CD14-positive monocyte (primary cell): ENCODE results near the gene XBP1. TPM values are rescaled to one million over a fixed set of nuclear protein-coding genes. Genes with fewer than 3 reads are reported as not detected.
A peak's percentile ranks its signal among the peaks of the same experiment; 100 is the strongest.
"Not testable (repeated sequence)": the region's sequence is repeated elsewhere in the genome, so short reads cannot be mapped to it uniquely, and the experiment has no call there.

Experiments
- DNase-seq, 3 donors: peaks; one replicate each; pipeline ENCODE4 v3.0.0-alpha.2; 2011 to 2022
- H2AFZ ChIP-seq: 2 replicates; pipeline ENCODE4 v1.6.0; 2012; ENCODE audit warnings: mild to moderate bottlenecking, low read depth, low read length, inconsistent platforms; ENCODE audit not compliant: insufficient read depth, poor library complexity, severe bottlenecking
- H3K27ac ChIP-seq, 2 donors: 1 replicate in 1 of 2; 2 replicates in 1 of 2; pipeline ENCODE4 v1.5.1; 2012 to 2013; ENCODE audit warnings: low read length in 2 of 2, control low read depth in 1 of 2, inconsistent platforms in 1 of 2, low read depth in 1 of 2, mild to moderate bottlenecking in 1 of 2
- H3K27me3 ChIP-seq, 2 donors: one replicate each; pipeline versions ENCODE4 v1.6.0 to v1.6.1; 2011 to 2013; ENCODE audit warnings: low read length in 2 of 2; ENCODE audit not compliant: control insufficient read depth in 2 of 2, insufficient read depth in 2 of 2
- H3K36me3 ChIP-seq, 2 donors: replicated peaks in 1 of 2; 1 replicate in 1 of 2; 2 replicates in 1 of 2; pipeline versions ENCODE4 v1.5.1 to v1.6.1; 2012 to 2013; ENCODE audit warnings: low read length in 2 of 2, control low read depth in 1 of 2, inconsistent platforms in 1 of 2, mild to moderate bottlenecking in 1 of 2; ENCODE audit not compliant: insufficient read depth in 2 of 2, control insufficient read depth in 1 of 2
- H3K4me1 ChIP-seq, 2 donors: 1 replicate in 1 of 2; 2 replicates in 1 of 2; pipeline versions ENCODE4 v1.5.1 to v1.6.1; 2012 to 2013; ENCODE audit warnings: low read length in 2 of 2, control low read depth in 1 of 2, inconsistent platforms in 1 of 2, mild to moderate bottlenecking in 1 of 2, moderate library complexity in 1 of 2; ENCODE audit not compliant: insufficient read depth in 2 of 2, control insufficient read depth in 1 of 2
- H3K4me2 ChIP-seq: replicated peaks from 2 replicates; pipeline ENCODE3; 2012; ENCODE audit warnings: low read length, moderate library complexity, mild to moderate bottlenecking; ENCODE audit not compliant: poor library complexity, severe bottlenecking; ENCODE audit errors: extremely low read depth
- H3K4me3 ChIP-seq, 3 experiments: fragments of 200-600 bp in 1 of 3; sonication (generic) in 1 of 3; replicated peaks in 1 of 3; 1 replicate in 2 of 3; 2 replicates in 1 of 3; pipeline ENCODE4 v1.5.1; 2011 to 2013; ENCODE audit warnings: low read length in 3 of 3, mild to moderate bottlenecking in 3 of 3, control low read depth in 2 of 3, low read depth in 2 of 3, inconsistent platforms in 1 of 3, moderate library complexity in 1 of 3
- H3K79me2 ChIP-seq: 2 replicates; pipeline ENCODE4 v1.6.0; 2012; ENCODE audit warnings: mild to moderate bottlenecking, control low read depth, inconsistent platforms, low read length, moderate library complexity; ENCODE audit not compliant: insufficient read depth
- H3K9ac ChIP-seq: 2 replicates; pipeline ENCODE4 v1.6.0; 2017; ENCODE audit warnings: low read length, mild to moderate bottlenecking; ENCODE audit not compliant: insufficient read depth, poor library complexity, severe bottlenecking
- H3K9me3 ChIP-seq, 2 donors: replicated peaks in 1 of 2; 1 replicate in 1 of 2; 2 replicates in 1 of 2; pipeline versions ENCODE4 v1.5.1 to v1.6.1; 2012 to 2013; ENCODE audit warnings: low read length in 2 of 2, control low read depth in 1 of 2; ENCODE audit not compliant: control insufficient read depth in 1 of 2, insufficient read depth in 1 of 2
- H4K20me1 ChIP-seq: 2 replicates; pipeline ENCODE4 v1.6.0; 2012; ENCODE audit warnings: mild to moderate bottlenecking, low read length, control low read depth, moderate library complexity; ENCODE audit not compliant: insufficient read depth
- H3K27ac Mint-ChIP-seq, 7 donors: one replicate each; pipeline ENCODE4 v1.8.0; 2020; ENCODE audit warnings: mild to moderate bottlenecking in 7 of 7, mixed read lengths in 7 of 7, moderate library complexity in 6 of 7, inconsistent platforms in 2 of 7
- H3K27me3 Mint-ChIP-seq, 3 donors: one replicate each; pipeline ENCODE4 v1.8.0; 2021 to 2022; ENCODE audit warnings: low read depth in 3 of 3, mild to moderate bottlenecking in 3 of 3, mixed read lengths in 3 of 3, moderate library complexity in 3 of 3, inconsistent platforms in 1 of 3
- H3K36me3 Mint-ChIP-seq, 2 donors: one replicate each; pipeline ENCODE4 v1.8.0; 2020; ENCODE audit warnings: mixed read lengths in 2 of 2, inconsistent platforms in 1 of 2, mild to moderate bottlenecking in 1 of 2
- H3K4me1 Mint-ChIP-seq: one replicate; pipeline ENCODE4 v1.8.0; 2020; ENCODE audit warnings: mild to moderate bottlenecking, mixed read lengths
- H3K4me3 Mint-ChIP-seq, 2 donors: one replicate each; pipeline ENCODE4 v1.8.0; 2020; ENCODE audit warnings: mild to moderate bottlenecking in 2 of 2, mixed read lengths in 2 of 2, moderate library complexity in 1 of 2
- H3K9me3 Mint-ChIP-seq, 7 donors: one replicate each; pipeline ENCODE4 v1.8.0; 2020 to 2022; ENCODE audit warnings: mixed read lengths in 7 of 7, mild to moderate bottlenecking in 6 of 7, moderate library complexity in 6 of 7, inconsistent platforms in 2 of 7
- whole genome bisulfite sequencing: methylation state at CpG from one replicate; pipeline ENCODE4 v1.1.5; 2013; ENCODE audit warnings: missing lambda C conversion rate; ENCODE audit not compliant: insufficient coverage; 5-methylcytosine and 5-hydroxymethylcytosine counted together
- intact Hi-C, 2 donors: fragments of 100-400 bp; cut with micrococcal nuclease; formaldehyde crosslinking; loops; one replicate each; pipeline versions ENCODE4 v1.15.0 to v1.15.1; 2023
- polyA plus RNA-seq, 3 donors: library from polyadenylated mRNA; depleted of rRNA in 1 of 3; unstranded in 2 of 3; stranded (reverse) in 1 of 3; fragments of 300-500 nt in 2 of 3; fragments of >200 nt in 1 of 3; fragmentation: Illumina TruSeq in 2 of 3; gene quantifications; 1 replicate in 2 of 3; 2 replicates in 1 of 3; pipeline ENCODE4 v1.2.3, GENCODE V29; 2012 to 2021
- TF ChIP-seq, protein P1 (sequence below): fragments of 200-600 bp; IDR thresholded peaks from one replicate; pipeline ENCODE4 v1.8.0; 2022; ENCODE audit warnings: antibody characterized with exemption, mild to moderate bottlenecking

XBP1 gene
- polyA plus RNA-seq, 3 donors, result 175 to 215 (median 201) TPM

DNA sequence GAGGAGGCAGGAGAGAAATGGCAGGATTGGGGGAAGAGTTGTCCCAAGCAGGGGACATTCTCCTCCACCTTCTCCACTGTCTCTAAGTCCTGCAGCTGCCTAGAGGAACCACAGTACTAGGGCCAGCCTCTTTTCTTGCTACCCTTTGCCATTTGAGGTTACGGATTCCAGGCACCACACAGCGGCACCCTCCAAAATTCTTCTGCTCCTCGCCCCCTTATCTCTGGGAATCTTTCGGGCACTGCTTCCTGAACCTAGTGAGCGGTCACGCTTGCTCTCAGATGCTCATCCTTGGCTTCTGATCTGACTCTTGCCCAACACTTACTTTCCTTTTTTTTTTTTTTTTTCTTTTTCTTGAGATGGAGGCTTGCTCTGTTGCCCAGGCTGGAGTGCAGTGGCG lies 26.6 kb upstream of the XBP1 start:
- Mint-ChIP-seq H3K9me3 (no peaks in the 10 kb centered on the region), H3K36me3 (peaks cover 9% of the 10 kb centered on the region in 2 donors), H3K27me3 (peaks cover 0 to 1% (median 0%) of the 10 kb centered on the region in 3 donors), H3K4me1 (peaks cover 41% of the 10 kb centered on the region), H3K27ac (no peak overlapping the region), H3K4me3 (peak overlapping the region; percentile 53 to 83)
- 63% methylated on average over 5 of the region's 7 CpGs for WGBS
- DNase-seq, result no peak
- H3K4me2 ChIP-seq, result no peak overlapping the region
- peaks cover 0 to 7% of the 10 kb centered on the region in 2 donors for H3K36me3 ChIP-seq
- no peaks in the 10 kb centered on the region for H3K79me2 ChIP-seq
- no peaks in the 10 kb centered on the region for H4K20me1 ChIP-seq
- H3K4me3 ChIP-seq, result no peak overlapping the region
- no peak overlapping the region for H2AFZ ChIP-seq
- intact Hi-C loops, result loop anchor here (5.0 to 10.0 kb wide), 2 partner anchors 35 to 52 kb away; partner anchors contain the start of gene CCDC117 (in 1 of the 2)
- peaks cover 21 to 26% of the 10 kb centered on the region in 2 donors for H3K4me1 ChIP-seq
- H3K27ac ChIP-seq, result no peak overlapping the region
- no peaks in the 10 kb centered on the region for H3K27me3 ChIP-seq
- H3K9me3 ChIP-seq, result no peaks in the 10 kb centered on the region
- H3K9ac ChIP-seq, result no peak overlapping the region
- TF ChIP-seq, protein P1, sequence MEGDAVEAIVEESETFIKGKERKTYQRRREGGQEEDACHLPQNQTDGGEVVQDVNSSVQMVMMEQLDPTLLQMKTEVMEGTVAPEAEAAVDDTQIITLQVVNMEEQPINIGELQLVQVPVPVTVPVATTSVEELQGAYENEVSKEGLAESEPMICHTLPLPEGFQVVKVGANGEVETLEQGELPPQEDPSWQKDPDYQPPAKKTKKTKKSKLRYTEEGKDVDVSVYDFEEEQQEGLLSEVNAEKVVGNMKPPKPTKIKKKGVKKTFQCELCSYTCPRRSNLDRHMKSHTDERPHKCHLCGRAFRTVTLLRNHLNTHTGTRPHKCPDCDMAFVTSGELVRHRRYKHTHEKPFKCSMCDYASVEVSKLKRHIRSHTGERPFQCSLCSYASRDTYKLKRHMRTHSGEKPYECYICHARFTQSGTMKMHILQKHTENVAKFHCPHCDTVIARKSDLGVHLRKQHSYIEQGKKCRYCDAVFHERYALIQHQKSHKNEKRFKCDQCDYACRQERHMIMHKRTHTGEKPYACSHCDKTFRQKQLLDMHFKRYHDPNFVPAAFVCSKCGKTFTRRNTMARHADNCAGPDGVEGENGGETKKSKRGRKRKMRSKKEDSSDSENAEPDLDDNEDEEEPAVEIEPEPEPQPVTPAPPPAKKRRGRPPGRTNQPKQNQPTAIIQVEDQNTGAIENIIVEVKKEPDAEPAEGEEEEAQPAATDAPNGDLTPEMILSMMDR, result no peak

DNA sequence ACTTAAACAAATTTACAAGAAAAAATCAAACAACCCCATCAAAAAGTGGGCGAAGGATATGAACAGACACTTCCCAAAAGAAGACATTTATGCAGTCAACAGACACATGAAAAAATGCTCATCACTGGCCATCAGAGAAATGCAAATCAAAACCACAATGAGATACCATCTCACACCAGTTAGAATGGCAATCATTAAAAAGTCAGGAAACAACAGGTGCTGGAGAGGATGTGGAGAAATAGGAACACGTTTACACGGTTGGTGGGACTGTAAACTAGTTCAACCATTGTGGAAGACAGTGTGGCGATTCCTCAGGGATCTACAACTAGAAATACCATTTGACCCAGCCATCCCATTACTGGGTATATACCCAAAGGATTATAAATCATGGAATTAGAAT lies 26.1 kb upstream of the XBP1 start:
- intact Hi-C loops, result loop anchor here (5.0 to 10.0 kb wide), 2 partner anchors 34 to 52 kb away; partner anchors contain the start of gene CCDC117 (in 1 of the 2)
- WGBS, result no CpG with 5 or more reads among the region's 4 CpGs
- H3K4me3 ChIP-seq, H3K4me3 Mint-ChIP-seq, H3K36me3 ChIP-seq, H3K36me3 Mint-ChIP-seq, H2AFZ ChIP-seq, H3K9me3 Mint-ChIP-seq, H4K20me1 ChIP-seq, H3K9ac ChIP-seq, H3K9me3 ChIP-seq, H3K4me2 ChIP-seq, H3K27me3 ChIP-seq, H3K79me2 ChIP-seq, H3K27ac ChIP-seq, DNase-seq, H3K27me3 Mint-ChIP-seq, H3K27ac Mint-ChIP-seq: not testable (repeated sequence)
- peaks cover 40% of the 10 kb centered on the region for H3K4me1 Mint-ChIP-seq
- peaks cover 21 to 26% of the 10 kb centered on the region in 2 donors for H3K4me1 ChIP-seq

DNA sequence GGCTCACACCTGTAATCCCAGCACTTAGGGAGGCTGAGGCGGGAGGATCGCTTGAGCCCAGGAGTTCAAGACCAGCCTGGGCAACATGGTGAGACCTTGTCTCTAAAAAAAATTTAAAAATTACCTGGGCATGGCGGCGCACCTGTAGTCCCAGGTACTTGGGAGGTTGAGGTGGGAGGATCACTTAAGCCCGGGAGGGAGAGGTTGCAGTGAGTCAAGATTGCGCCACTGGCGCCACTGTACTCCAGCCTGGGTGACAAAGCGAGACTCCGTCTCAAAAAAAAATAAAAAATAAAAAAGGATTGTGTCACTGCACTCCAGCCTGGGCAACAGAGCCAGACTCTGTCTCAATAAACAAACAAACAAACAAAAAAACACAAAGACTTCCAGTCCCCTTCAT lies 24.1 kb upstream of the XBP1 start:
- peaks cover 11 to 16% of the 10 kb centered on the region in 2 donors for H3K4me1 ChIP-seq
- not testable (repeated sequence) for H3K36me3 Mint-ChIP-seq, H3K4me2 ChIP-seq

More for the DNA sequence above, 24.1 kb upstream of the XBP1 start:
- H2AFZ ChIP-seq, H3K36me3 ChIP-seq, H3K79me2 ChIP-seq, H3K4me3 ChIP-seq, H4K20me1 ChIP-seq, H3K27me3 Mint-ChIP-seq, H3K27ac Mint-ChIP-seq, H3K9ac ChIP-seq, H3K4me3 Mint-ChIP-seq, H3K9me3 ChIP-seq, H3K27me3 ChIP-seq, DNase-seq, H3K9me3 Mint-ChIP-seq, H3K27ac ChIP-seq: not testable (repeated sequence)
- WGBS, result 100% methylated on average over 4 of the region's 9 CpGs
- peaks cover 22% of the 10 kb centered on the region for H3K4me1 Mint-ChIP-seq
- intact Hi-C loops, result loop anchor here in 1 of 2 donors (10.0 kb wide), 1 partner anchor 50 kb away; the partner anchor contains the start of gene CCDC117
